ENCODE measurements around the gene MSL1. TPM values are rescaled to one million over a fixed set of nuclear protein-coding genes. Genes with fewer than 3 reads are reported as not detected.

Gene MSL1
- total and polyA plus RNA-seq, 9 donors: 81.7 to 124 (median 104) TPM

DNA sequence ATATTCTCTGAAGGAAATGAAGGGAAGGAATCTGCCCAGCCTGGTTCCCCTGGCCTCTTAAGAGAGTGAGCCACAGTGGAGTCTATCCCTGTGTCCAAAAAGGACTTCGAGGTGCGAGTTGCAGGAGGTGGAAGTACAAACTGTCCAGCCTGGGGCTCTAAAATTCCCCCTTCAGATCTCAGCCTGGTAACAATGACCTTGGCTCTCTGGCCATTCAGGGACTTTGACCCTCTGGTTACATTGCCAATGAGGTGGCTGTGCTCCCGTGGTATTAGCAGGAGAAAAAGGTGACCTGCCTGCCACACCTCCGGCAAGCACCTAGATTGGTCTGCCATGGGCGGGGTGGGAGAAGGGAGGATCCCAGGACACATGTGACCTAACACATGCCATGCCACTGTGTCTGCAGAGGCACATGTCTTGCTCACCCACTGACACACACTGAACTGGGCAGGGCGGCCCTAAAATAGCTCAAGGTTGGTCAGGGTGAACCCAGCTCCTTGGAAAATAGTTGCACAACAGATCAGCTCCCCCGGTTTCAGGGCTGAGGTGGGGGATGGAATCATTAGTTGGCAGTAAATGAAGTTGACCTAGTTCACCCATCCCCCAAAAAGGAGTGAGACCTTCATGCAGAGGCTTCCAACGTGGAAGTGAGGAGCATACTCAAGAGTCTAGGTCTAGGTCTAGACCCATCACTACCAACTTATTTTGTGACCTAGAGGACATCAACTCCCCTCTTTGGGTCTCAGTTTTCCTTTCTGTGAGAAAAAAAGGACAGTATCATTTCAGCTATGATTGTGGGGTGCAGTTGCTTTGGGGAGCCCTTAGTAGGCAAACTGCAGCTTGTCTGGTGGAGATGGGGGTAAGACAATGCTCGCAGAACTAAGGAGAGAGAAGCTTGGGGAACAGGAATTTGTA, 23.6 kb upstream of the MSL1 start:
- H3K4me3 ChIP-seq (ENCODE audit: low read length): peak overlapping the region; percentile 18
- H3K36me3 ChIP-seq (ENCODE audit: control insufficient read depth, insufficient read depth, low read length): peaks cover 37% of the 10 kb centered on the region
- 90% methylated on average over 6 of the region's 9 CpGs for WGBS (ENCODE audit: insufficient coverage)
- peak; percentile 61 for DNase-seq
- H3K27ac ChIP-seq (ENCODE audit: low read length): peak overlapping the region; percentile 94
- H3K9me3 ChIP-seq (replicated peaks; ENCODE audit: control insufficient read depth, low read depth, low read length): no peaks in the 10 kb centered on the region
- peaks cover 86% of the 10 kb centered on the region for H3K4me1 ChIP-seq (ENCODE audit: control insufficient read depth, insufficient read depth, low read length)
- peaks cover 8% of the 10 kb centered on the region for H3K27me3 ChIP-seq (ENCODE audit: control insufficient read depth, insufficient read depth, low read length)

DNA sequence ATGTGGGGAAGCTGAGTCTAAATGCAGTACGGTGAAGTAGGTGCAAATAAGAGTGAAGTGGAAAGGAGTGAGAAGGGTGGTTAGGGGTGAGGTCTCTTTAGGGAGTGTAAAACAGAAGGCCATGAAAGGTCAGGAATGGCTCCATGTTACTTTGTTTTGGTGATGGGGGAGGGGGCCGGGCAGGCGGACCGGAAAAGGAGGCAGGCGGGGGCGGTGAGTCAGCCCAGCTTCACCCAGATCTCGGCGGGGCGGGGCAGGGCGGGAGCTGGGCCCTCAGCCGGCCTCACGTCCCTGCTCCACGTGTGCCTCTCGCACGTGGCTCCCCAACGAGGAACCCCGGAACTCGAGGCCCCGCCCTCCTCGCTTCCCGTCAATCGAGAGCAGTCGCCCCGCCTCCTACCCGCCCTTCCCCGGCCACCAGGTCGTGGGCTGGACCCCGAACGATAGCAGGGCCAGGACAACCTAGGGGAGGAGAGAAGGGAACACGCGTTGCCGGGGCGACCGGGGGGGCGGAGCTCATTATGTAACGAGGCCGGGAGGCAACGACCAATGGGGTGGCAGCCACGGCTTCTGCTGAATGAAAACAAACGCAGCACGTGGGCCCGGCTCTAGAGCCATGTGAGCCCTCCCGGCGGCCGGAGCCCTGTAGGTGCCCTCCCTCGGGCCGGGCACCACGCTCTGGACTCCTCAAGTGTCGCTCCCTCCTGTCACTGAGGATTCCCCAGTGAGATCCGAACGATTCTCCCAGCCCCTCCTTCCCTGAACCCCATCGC, 22.7 kb upstream of the MSL1 start:
- 1% methylated on average over 29 of the region's 52 CpGs for WGBS (ENCODE audit: insufficient coverage)
- Histone ChIP-seq H3K36me3 (ENCODE audit: control insufficient read depth, insufficient read depth, low read length) (peaks cover 28% of the 10 kb centered on the region), H3K4me1 (ENCODE audit: control insufficient read depth, insufficient read depth, low read length) (peaks cover 86% of the 10 kb centered on the region)

DNA sequence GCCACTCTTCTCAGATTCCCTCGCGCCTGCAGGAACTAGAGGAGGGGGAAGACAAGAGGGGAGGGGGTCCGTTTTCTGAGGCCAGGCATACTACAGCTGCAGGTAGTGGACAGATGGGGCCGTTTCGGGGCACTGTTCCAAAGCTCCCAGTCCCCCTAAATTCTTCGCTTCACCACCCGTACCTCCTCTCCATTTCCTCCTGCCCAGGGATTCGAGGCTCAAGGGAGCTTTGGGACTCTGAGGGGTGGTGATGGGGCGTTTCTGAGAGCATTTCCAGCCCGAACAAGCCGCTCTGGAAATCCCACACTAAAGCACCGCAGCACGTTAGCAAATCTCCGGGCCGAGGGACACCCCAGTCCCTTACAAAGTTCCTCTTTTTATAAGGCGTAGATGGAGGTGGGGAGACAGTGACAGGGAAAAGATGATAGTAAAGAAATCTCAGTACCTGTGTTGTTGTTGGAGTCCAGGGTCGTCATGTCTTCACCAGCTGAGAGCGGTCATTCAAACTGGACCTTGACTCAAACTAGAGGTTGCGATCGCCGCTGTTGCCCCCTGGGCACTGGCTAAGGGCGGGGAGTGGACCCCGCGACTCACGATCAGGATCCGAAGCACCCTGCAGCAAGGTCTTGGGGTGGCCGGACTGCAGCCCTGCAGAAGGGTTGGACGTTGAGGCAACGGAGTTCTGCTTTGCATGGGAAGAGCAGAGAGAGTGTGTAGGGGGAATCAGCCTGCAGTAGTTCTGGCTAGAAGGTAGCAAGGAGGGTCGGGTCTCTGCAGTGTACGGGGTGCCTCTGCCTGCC, 22.0 kb upstream of the MSL1 start:
- Histone ChIP-seq H3K36me3 (ENCODE audit: control insufficient read depth, insufficient read depth, low read length) (peaks cover 22% of the 10 kb centered on the region), H3K4me3 (ENCODE audit: low read length) (peak overlapping the region; percentile 59), H3K9me3 (replicated peaks; ENCODE audit: control insufficient read depth, low read depth, low read length) (no peaks in the 10 kb centered on the region), H3K27ac (ENCODE audit: low read length) (peak overlapping the region; percentile 94), H3K4me1 (ENCODE audit: control insufficient read depth, insufficient read depth, low read length) (peaks cover 88% of the 10 kb centered on the region), H3K27me3 (ENCODE audit: control insufficient read depth, insufficient read depth, low read length) (peaks cover 8% of the 10 kb centered on the region)
- DNase-seq: no peak
- 3% methylated on average over 15 of the region's 31 CpGs for WGBS (ENCODE audit: insufficient coverage)

More for the DNA sequence above, 22.7 kb upstream of the MSL1 start:
- Histone ChIP-seq H3K27ac (ENCODE audit: low read length) (peak overlapping the region; percentile 94), H3K27me3 (ENCODE audit: control insufficient read depth, insufficient read depth, low read length) (peaks cover 8% of the 10 kb centered on the region), H3K4me3 (ENCODE audit: low read length) (peak overlapping the region; percentile 59), H3K9me3 (replicated peaks; ENCODE audit: control insufficient read depth, low read depth, low read length) (no peaks in the 10 kb centered on the region)
- peak; percentile 97 for DNase-seq

DNA sequence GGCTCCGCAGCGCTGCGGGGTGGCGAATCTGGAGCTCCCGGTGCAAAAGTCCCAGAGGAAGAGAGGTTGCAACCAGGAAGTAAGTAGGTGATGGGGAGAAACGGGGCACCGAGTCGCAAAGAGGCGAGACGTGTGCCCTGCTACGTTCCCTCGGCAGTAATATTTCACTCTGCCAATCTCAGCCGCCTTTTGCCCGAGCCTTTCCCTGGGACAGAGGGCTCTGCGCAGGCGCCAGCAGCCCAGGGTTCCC, 21.4 kb upstream of the MSL1 start, which contains the start of gene NR1D1:
TSS of gene NR1D1 (minus strand) at position 171 of the 250 bp plus-strand sequence. CDS start 495 bp downstream, outside the sequence.
- no peak for DNase-seq
- H3K4me1 ChIP-seq (ENCODE audit: control insufficient read depth, insufficient read depth, low read length): peaks cover 87% of the 10 kb centered on the region
- peak within 1 kb of the TSS; percentile 94 for H3K27ac ChIP-seq (ENCODE audit: low read length)
- peaks cover 17% of the 10 kb centered on the region for H3K36me3 ChIP-seq (ENCODE audit: control insufficient read depth, insufficient read depth, low read length)
- H3K4me3 ChIP-seq (ENCODE audit: low read length): peak within 1 kb of the TSS; percentile 59
- no peaks in the 10 kb centered on the region for H3K9me3 ChIP-seq (replicated peaks; ENCODE audit: control insufficient read depth, low read depth, low read length)
- WGBS (ENCODE audit: insufficient coverage): under 1% methylated on average over 16 of the region's 16 CpGs
- H3K27me3 ChIP-seq (ENCODE audit: control insufficient read depth, insufficient read depth, low read length): peaks cover 8% of the 10 kb centered on the region

DNA sequence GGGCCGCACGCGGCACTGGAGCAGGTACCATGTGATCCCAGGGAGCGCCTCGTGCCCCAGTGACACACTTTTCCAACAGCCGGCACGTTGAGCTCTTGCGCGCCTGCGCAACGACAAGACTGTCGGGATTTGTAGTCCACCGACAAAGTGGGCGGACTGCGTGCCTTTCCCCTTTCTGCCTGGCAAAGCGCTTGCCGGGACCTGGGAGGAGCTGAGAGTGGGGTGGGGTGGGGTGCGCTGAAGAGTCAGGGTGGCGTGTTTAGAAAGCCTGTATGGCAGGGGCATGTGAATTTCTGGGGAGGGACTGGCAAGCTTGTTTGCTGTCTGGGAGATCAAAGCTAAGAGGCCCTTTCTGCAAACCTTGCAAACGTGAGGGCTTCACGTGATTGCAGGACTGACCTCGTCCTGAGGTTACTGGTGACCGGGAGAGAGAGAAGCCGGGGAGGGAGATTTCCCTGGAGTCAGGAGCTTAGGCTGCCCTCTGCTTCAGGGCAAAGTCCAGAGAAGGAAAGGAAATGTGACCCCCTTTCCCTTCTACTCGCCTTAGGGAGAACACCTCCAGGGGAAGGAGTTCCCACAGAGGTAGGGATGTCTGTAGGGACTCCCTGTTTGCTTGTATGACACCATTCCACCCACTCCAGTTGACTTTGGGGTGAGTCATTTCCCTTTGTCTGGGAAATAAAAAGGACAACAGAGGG, 21.0 kb upstream of the MSL1 start:
- under 1% methylated on average over 22 of the region's 25 CpGs for WGBS (ENCODE audit: insufficient coverage)
- Histone ChIP-seq H3K9me3 (replicated peaks; ENCODE audit: control insufficient read depth, low read depth, low read length) (no peaks in the 10 kb centered on the region), H3K36me3 (ENCODE audit: control insufficient read depth, insufficient read depth, low read length) (peaks cover 12% of the 10 kb centered on the region), H3K4me1 (ENCODE audit: control insufficient read depth, insufficient read depth, low read length) (peaks cover 86% of the 10 kb centered on the region), H3K4me3 (ENCODE audit: low read length) (peak overlapping the region; percentile 59), H3K27ac (ENCODE audit: low read length) (peak overlapping the region; percentile 94), H3K27me3 (ENCODE audit: control insufficient read depth, insufficient read depth, low read length) (peaks cover 8% of the 10 kb centered on the region)
- DNase-seq: peak; percentile 97

DNA sequence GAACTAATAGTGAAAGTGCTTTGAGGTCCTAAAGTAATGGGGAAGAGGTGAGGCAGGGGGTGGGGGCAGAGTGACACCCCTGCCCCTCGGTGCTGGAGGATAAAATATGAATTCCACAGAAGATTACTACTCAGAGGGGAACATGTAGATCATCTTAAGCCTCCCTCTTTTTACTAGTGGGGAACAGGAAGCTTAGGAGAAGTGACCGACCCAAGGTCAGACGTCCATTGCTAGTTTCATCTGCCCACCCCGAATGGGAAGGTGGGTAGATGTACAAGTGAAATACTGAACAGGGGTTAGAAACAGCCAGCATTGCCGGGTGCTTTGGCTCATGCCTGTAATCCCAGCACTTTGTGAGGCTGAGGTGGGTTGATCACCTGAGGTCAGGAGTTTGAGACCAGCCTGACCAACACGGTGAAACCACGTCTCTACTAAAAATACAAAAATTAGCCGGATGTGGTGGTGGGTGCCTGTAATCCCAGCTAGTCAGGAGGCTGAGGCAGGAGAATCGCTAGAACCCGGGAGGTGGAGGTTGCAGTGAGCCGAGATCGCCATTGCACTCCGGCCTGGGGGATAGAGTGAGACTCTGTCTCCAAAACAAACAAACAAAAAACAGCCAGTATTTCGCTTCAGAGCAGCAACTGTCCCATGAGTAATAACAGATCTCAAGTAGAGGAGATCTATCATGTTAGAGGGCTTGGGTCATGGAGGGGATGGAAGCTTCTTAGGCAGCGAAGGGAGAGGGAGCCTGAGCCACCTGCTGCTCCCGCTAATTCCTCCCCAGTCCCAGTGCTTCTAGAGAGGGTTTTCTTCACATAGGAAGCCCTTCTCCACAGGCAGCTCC, 20.2 kb upstream of the MSL1 start:
- H3K4me3 ChIP-seq (ENCODE audit: low read length): no peak overlapping the region

DNA sequence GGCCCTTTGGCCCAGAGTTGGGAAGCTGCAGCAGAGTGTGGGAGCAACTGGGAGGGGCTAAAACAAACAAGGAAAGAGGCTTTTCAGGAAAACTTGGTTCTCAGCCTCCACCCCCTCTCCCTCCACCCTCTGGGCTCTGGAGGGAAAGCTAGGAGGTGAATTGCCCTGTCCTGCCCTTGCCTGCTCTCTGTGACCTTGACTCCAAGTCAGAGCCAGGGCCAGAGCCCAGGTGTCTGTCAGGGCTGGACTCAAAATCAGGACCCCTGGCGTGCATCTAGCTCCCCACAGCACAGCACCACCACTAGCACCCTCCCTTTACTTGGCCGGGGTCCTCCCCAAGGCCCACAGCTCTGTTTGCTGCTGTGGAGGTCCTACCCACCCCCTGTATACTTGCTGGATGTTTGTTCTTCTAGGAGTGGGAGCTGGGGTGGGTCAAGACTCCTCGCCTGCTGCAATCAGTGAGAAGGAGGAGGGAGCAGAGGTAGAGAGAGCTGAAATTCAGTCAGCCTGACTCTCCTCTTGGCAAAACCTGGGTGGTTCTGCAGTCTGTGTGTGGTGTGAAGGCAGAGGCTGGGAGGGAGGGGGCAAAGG, 18.6 kb upstream of the MSL1 start:
- Histone ChIP-seq H3K9me3 (replicated peaks; ENCODE audit: control insufficient read depth, low read depth, low read length) (no peaks in the 10 kb centered on the region), H3K27ac (ENCODE audit: low read length) (peak overlapping the region; percentile 62), H3K4me1 (ENCODE audit: control insufficient read depth, insufficient read depth, low read length) (peaks cover 86% of the 10 kb centered on the region), H3K4me3 (ENCODE audit: low read length) (no peak overlapping the region), H3K36me3 (ENCODE audit: control insufficient read depth, insufficient read depth, low read length) (no peaks in the 10 kb centered on the region), H3K27me3 (ENCODE audit: control insufficient read depth, insufficient read depth, low read length) (peaks cover 8% of the 10 kb centered on the region)
- 36% methylated on average over 2 of the region's 3 CpGs for WGBS (ENCODE audit: insufficient coverage)
- DNase-seq: peak; percentile 58

More for the DNA sequence above, 20.2 kb upstream of the MSL1 start:
- H3K36me3 ChIP-seq (ENCODE audit: control insufficient read depth, insufficient read depth, low read length): peaks cover 4% of the 10 kb centered on the region
- peaks cover 8% of the 10 kb centered on the region for H3K27me3 ChIP-seq (ENCODE audit: control insufficient read depth, insufficient read depth, low read length)
- peaks cover 86% of the 10 kb centered on the region for H3K4me1 ChIP-seq (ENCODE audit: control insufficient read depth, insufficient read depth, low read length)
- peak; percentile 32 for DNase-seq
- H3K27ac ChIP-seq (ENCODE audit: low read length): peak overlapping the region; percentile 66
- no peaks in the 10 kb centered on the region for H3K9me3 ChIP-seq (replicated peaks; ENCODE audit: control insufficient read depth, low read depth, low read length)
- WGBS (ENCODE audit: insufficient coverage): 60% methylated on average over 1 of the region's 16 CpGs

DNA sequence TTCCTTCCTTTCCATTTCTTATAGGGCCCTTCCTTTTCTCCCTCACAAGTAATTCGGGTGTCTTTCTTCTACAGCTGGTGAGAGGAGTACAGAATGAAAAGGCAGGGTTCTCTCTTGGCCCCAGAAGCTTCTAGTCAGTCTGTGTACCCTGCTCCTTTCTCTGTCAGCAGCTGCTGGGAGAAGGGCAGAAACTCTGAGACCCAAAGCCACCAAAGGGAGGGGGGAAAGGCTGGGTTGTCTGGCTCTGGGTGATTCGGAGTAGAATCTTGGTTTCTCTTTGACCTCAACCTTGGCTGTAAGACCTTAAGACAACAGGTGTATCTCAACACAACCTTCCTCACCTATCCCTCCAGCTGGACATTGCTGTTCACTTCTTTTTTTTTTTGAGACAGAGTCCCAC, 18.1 kb upstream of the MSL1 start:
- Histone ChIP-seq H3K27me3 (ENCODE audit: control insufficient read depth, insufficient read depth, low read length) (peaks cover 8% of the 10 kb centered on the region), H3K9me3 (replicated peaks; ENCODE audit: control insufficient read depth, low read depth, low read length) (no peaks in the 10 kb centered on the region), H3K4me3 (ENCODE audit: low read length) (no peak overlapping the region), H3K4me1 (ENCODE audit: control insufficient read depth, insufficient read depth, low read length) (peaks cover 86% of the 10 kb centered on the region), H3K27ac (ENCODE audit: low read length) (peak overlapping the region; percentile 62), H3K36me3 (ENCODE audit: control insufficient read depth, insufficient read depth, low read length) (no peaks in the 10 kb centered on the region)
- no CpG with 5 or more reads among the region's 2 CpGs for WGBS (ENCODE audit: insufficient coverage)
- DNase-seq: no peak
